Measurements from ENCODE around the gene HERPUD1.
"Not testable (repeated sequence)": the region's sequence is repeated elsewhere in the genome, so short reads cannot be mapped to it uniquely, and the experiment has no call there.

Gene HERPUD1

DNA sequence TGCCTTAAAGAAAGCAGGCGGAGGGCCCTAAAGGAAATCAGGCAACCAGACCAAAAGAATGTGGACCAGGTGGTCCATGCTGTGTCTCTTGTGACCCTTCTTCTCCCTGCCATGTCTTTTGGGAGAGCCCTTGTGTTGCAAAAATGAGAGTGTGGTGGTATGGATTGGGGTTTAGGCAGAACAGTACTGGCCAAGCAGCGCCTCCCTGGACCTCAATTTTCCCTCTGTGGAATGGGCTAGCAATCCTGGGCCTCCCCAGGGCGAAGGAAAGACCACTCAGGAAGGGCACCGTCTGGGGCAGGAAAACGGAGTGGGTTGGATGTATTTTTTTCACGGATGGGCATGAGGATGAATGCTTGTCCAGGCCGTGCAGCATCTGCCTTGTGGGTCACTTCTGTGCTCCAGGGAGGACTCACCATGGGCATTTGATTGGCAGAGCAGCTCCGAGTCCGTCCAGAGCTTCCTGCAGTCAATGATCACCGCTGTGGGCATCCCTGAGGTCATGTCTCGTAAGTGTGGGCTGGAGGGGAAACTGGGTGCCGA lies 49.9 kb downstream of the HERPUD1 start:
- Histone ChIP-seq H3K4me3 (no peak overlapping the region), H3K27ac (peak overlapping the region in 1 of 2 donors; percentile 70)
- no peak for DNase-seq (ENCODE audit: low spot score)
- TF ChIP-seq, protein P1, sequence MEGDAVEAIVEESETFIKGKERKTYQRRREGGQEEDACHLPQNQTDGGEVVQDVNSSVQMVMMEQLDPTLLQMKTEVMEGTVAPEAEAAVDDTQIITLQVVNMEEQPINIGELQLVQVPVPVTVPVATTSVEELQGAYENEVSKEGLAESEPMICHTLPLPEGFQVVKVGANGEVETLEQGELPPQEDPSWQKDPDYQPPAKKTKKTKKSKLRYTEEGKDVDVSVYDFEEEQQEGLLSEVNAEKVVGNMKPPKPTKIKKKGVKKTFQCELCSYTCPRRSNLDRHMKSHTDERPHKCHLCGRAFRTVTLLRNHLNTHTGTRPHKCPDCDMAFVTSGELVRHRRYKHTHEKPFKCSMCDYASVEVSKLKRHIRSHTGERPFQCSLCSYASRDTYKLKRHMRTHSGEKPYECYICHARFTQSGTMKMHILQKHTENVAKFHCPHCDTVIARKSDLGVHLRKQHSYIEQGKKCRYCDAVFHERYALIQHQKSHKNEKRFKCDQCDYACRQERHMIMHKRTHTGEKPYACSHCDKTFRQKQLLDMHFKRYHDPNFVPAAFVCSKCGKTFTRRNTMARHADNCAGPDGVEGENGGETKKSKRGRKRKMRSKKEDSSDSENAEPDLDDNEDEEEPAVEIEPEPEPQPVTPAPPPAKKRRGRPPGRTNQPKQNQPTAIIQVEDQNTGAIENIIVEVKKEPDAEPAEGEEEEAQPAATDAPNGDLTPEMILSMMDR (IDR thresholded peaks at IDR 0.05): no peak

DNA sequence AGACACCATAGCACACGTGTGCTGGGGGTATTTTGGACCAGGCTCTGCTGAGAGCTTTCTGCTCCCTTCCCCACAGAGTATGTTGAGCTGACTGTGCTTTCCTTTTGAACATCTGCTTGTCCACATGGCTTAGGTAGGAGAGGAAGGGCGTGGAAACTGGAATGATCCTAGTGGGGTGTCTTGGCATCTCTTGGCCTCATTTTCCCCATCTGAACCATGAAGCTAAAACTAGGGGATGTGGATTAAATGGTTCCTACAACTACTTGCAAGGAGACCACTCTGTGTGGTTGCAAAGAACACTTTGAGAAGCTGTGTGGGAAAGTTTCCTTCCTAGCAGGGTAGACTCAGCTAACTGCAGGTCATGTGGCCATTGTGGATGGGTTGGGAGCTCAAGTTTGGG lies 50.8 kb downstream of the HERPUD1 start:
- TF ChIP-seq, protein P1 (IDR thresholded peaks at IDR 0.05): no peak
- no peak overlapping the region for H3K27ac ChIP-seq
- DNase-seq (ENCODE audit: low spot score): no peak
- H3K4me3 ChIP-seq: no peak overlapping the region

DNA sequence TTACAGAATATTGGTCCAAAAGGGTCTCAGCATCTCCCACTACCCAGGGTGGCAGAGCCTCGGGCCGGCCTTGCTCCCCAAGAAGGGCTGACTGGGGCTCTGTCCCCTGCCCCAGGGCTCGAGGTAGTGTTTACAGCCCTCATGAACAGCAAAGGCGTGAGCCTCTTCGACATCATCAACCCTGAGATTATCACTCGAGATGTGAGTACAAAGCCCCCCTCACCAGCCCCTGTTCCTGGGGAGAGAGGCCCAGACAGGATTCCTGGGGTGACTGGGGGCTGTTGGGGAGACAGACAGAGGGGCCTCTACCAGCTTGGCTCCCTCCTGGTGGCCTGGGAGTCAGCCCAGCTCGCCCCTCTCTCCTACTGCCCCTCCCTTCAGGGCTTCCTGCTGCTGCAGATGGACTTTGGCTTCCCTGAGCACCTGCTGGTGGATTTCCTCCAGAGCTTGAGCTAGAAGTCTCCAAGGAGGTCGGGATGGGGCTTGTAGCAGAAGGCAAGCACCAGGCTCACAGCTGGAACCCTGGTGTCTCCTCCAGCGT lies 51.3 kb downstream of the HERPUD1 start:
- no peak overlapping the region for H3K4me3 ChIP-seq
- DNase-seq (ENCODE audit: low spot score): no peak
- TF ChIP-seq, protein P1 (IDR thresholded peaks at IDR 0.05): no peak
- no peak overlapping the region for H3K27ac ChIP-seq

DNA sequence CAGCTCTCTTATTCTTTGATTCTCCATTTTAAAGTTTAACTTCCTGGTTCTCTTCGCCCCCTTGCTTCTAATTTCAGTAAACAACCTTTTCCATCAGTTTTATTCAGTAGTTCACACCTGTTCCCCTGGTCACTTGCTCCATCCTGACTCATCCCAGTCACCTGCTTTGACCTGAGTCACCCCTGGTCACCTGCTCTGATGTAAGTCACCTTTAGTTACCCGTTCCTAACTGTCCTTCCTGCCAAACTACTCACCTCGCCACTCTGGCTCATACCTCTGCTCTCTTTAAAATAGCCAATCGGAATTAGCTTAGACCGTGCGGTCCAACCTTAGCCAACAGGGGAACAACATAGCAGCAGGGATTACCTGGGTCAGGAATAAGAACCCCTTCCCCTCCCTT lies 52.7 kb downstream of the HERPUD1 start:
- Histone ChIP-seq H3K4me3 (no peak overlapping the region), H3K27ac (peak overlapping the region in 1 of 2 donors; percentile 66)
- TF ChIP-seq, protein P1 (IDR thresholded peaks at IDR 0.05): no peak
- DNase-seq (ENCODE audit: low spot score): no peak

DNA sequence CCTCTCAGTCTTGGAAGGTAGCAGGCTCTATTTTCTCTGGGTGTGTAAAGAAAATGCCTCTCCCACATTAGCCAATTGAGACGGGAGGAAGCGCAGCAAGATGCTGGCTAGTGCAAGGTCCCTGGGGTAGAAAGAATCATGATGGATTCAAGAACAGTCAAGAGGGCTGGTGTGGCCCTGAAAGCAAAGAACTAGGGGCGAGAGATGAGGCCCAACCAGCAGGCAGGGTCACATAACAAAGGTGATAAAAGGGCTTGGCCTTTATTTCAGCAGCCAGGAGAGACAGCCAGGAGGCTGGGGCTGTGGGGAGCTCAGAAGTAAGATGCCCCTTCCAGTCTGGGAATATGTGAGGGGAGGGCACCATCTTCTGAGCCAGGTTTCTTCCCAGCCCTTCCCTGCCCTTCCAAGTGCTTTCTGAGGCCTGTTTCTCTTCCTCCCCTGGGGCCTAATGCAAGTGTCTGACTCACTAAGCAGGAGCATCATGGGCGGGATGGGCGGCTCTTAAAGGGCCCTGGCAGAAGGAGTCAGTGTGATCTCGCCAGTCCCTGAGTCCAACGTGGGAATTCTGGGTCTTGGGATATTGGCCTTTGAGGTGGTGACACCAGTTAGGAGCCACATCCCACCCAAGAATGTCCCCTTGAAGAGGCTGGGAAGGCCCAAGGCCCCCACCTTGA lies 53.5 kb downstream of the HERPUD1 start:
- peak; percentile 86 for DNase-seq (ENCODE audit: low spot score)
- TF ChIP-seq, protein P1 (IDR thresholded peaks at IDR 0.05): no peak
- Histone ChIP-seq H3K4me3 (no peak overlapping the region), H3K27ac (peak overlapping the region; percentile 58 to 66)

DNA sequence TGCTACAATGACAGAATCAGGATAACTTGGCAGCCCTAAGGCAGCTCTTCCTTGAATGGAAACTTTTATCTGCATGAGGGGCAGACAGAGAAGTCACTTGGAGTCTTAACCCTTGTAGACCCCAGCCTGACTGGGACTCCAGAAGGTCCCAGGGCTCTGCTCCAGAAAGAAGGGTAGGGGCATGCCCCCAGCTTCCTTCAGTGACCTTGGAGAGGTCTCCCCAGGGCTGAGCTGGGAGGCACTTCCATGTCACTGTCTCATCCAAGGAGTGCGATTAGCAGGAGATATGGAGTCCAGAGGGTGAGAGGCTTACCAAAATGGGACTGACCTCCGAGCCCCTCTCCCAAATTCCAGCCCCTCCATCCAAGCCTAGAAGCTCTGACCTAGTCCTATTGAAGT lies 54.0 kb downstream of the HERPUD1 start:
- H3K4me3 ChIP-seq: no peak overlapping the region
- H3K27ac ChIP-seq: peak overlapping the region; percentile 58 to 66
- DNase-seq (ENCODE audit: low spot score): no peak
- TF ChIP-seq, protein P1 (IDR thresholded peaks at IDR 0.05): no peak

DNA sequence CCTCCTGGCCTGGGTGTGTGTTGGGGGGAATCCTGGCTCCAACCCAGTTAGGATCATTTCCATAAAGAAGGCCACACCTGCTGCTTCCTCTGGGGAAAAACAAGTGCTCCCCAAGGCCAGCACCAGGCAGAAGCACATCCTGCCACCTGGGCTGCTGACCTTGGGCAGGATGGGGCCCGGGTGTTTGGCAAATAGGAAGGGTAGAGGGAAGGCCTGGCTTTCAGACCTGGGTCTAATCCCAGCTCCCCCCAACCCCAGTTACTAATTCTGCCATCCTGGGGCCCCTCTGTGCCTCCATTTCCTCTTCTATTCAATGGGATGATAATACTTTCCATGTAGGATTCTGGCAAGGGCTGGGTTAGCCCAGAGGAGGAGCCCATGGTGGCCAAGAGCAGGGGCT lies 54.4 kb downstream of the HERPUD1 start:
- Histone ChIP-seq H3K27ac (peak overlapping the region in 1 of 2 donors; percentile 66), H3K4me3 (no peak overlapping the region)
- TF ChIP-seq, protein P1 (IDR thresholded peaks at IDR 0.05): no peak
- DNase-seq (ENCODE audit: low spot score): no peak

DNA sequence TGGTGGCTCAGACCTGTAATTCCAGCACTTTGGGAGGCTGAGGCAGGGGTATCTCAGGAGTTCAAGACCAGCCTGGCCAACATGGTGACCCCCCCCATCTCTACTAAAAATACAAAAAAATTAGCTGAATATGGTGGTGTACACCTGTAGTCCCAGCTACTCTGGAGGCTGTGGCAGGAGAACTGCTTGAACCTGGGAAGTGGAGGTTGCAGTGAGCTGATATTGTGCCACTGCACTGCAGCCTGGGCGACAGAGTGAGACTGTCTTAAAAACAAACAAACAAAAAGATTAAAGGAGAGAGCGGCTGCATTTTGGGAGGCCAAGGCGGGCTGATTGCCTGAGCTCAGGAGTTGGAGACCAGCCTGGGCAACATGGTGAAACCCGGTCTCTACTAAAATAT lies 55.0 kb downstream of the HERPUD1 start:
- not testable (repeated sequence) for H3K4me3 ChIP-seq; DNase-seq (ENCODE audit: low spot score)
- H3K27ac ChIP-seq: peak overlapping the region in 1 of 2 donors; percentile 91

Measured in coronary artery (tissue), 2 donors.